Testis (tissue), 2 donors: ENCODE data around the gene SLC46A2.

Experiments used
- POLR2A ChIP-seq: fragments of 450-650 bp; IDR thresholded peaks from one replicate; pipeline ENCODE4 v1.6.1; 2017; ENCODE audit warnings: antibody characterized with exemption, mild to moderate bottlenecking, moderate library complexity
- TF ChIP-seq, protein P1 (sequence below), 3 experiments: fragments of 450-650 bp in 2 of 3; fragments of 200-600 bp in 1 of 3; sonication (generic) in 1 of 3; IDR thresholded peaks; one replicate each; pipeline ENCODE4 v1.5.1; 2016 to 2019; ENCODE audit warnings: antibody characterized with exemption in 3 of 3, mild to moderate bottlenecking in 2 of 3, moderate library complexity in 1 of 3

DNA sequence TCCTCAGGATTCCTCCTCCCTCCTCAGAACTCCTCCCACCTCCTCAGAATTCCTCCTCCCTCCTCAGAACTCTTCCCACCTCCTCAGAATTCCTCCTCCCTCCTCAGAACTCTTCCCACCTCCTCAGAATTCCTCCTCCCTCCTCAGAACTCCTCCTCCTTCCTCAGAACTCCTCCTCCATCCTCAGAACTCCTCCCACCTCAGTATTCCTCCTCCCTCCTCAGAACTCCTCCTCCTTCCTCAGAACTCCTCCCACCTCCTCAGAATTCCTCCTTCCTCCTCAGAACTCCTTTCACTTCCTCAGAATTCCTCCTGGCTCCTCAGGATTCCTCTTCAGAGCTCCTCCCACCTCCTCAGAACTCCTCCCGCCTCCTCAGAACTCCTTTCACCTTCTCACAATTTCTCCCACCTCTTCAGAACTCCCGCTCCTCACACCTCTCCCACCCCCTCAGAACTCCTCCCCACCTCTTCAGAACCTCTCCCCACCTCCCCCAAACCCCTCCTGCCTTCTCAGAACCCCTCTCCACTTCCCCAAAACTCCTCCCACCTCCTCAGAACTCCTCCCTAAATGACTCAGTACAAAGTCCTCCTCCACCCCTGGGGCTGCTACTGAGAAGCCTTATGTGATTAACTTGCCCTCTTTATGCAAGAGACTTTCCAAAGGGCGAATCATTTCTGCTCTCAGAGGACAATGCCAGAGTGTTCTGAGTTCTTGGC, 23.2 kb downstream of the SLC46A2 start:
- TF ChIP-seq, protein P1, sequence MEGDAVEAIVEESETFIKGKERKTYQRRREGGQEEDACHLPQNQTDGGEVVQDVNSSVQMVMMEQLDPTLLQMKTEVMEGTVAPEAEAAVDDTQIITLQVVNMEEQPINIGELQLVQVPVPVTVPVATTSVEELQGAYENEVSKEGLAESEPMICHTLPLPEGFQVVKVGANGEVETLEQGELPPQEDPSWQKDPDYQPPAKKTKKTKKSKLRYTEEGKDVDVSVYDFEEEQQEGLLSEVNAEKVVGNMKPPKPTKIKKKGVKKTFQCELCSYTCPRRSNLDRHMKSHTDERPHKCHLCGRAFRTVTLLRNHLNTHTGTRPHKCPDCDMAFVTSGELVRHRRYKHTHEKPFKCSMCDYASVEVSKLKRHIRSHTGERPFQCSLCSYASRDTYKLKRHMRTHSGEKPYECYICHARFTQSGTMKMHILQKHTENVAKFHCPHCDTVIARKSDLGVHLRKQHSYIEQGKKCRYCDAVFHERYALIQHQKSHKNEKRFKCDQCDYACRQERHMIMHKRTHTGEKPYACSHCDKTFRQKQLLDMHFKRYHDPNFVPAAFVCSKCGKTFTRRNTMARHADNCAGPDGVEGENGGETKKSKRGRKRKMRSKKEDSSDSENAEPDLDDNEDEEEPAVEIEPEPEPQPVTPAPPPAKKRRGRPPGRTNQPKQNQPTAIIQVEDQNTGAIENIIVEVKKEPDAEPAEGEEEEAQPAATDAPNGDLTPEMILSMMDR (IDR thresholded peaks at IDR 0.05) = no peak
- no peak for TF ChIP-seq POLR2A
